Measurements from ENCODE around the gene GPATCH1. TPM values are rescaled to one million over a fixed set of nuclear protein-coding genes. Genes with fewer than 3 reads are reported as not detected.

GPATCH1 gene
- total and polyA plus RNA-seq, 9 of the 15 experiments (the other 6 are each of a cell fraction or from before 2014, with no cell fraction given), result 3.7 to 9.7 (median 7.7) TPM

GRCh38 chr19:33168528-33168927 lies 87.5 kb downstream of the GPATCH1 start (continued):
- TF ChIP-seq PHF21A (IDR thresholded peaks at IDR 0.05; ENCODE audit: borderline replicate concordance, low read depth), result no peak
- TF ChIP-seq MCM7 (IDR thresholded peaks at IDR 0.05), result no peak
- no peak for TF ChIP-seq GTF2F1 (IDR thresholded peaks at IDR 0.05; ENCODE audit: low read depth, low read length)
- TF ChIP-seq ZNF778 (CRISPR knock-in tag; IDR thresholded peaks at IDR 0.05), result no peak
- no peak for TF ChIP-seq ZBTB49 (CRISPR knock-in tag; IDR thresholded peaks at IDR 0.05; ENCODE audit: borderline replicate concordance)
- no peak for TF ChIP-seq RBM34 (IDR thresholded peaks at IDR 0.05; ENCODE audit: borderline replicate concordance, insufficient read depth, low read length)
- TF ChIP-seq ZNF639 (CRISPR knock-in tag; conservative IDR thresholded peaks at IDR 0.05 in 1 of 2, IDR thresholded peaks at IDR 0.05 in 1 of 2), result no peak
- no peak for TF ChIP-seq ZNF589 (CRISPR knock-in tag; IDR thresholded peaks at IDR 0.05; ENCODE audit: low read depth)

All from K562 (cell line).